Gastroesophageal sphincter (tissue), 4 donors: ENCODE measurements around the gene SLC9A8. TPM values are rescaled to one million over a fixed set of nuclear protein-coding genes. Genes with fewer than 3 reads are reported as not detected.

Source experiments
- ATAC-seq: fragments of 150-250 bp; one replicate; pipeline ENCODE4 v1.9.1; 2016; ENCODE audit warnings: mild to moderate bottlenecking, moderate library complexity
- H3K27ac ChIP-seq, 4 donors: fragments of 200-600 bp; sonication (generic) in 3 of 4; 1 replicate in 3 of 4; 2 replicates in 1 of 4; pipeline ENCODE4 v1.5.1; 2016 to 2019
- H3K27me3 ChIP-seq: fragments of 200-600 bp; sonication (generic); one replicate; pipeline ENCODE4 v1.5.1; 2019
- H3K36me3 ChIP-seq, 2 donors: fragments of 200-600 bp; sonication (generic); one replicate each; pipeline ENCODE4 v1.5.1; 2019; ENCODE audit warnings: control low read depth in 1 of 2
- H3K4me1 ChIP-seq, 3 donors: fragments of 200-600 bp; sonication (generic); 1 replicate in 2 of 3; 2 replicates in 1 of 3; pipeline ENCODE4 v1.5.1; 2016 to 2019; ENCODE audit warnings: control low read depth in 2 of 3
- H3K4me3 ChIP-seq, 2 donors: fragments of 200-600 bp; sonication (generic); one replicate each; pipeline ENCODE4 v1.5.1; 2019; ENCODE audit warnings: mild to moderate bottlenecking in 1 of 2, moderate library complexity in 1 of 2
- H3K9me3 ChIP-seq, 3 donors: fragments of 200-600 bp; sonication (generic); one replicate each; pipeline ENCODE4 v1.5.1; 2017 to 2019; ENCODE audit warnings: control low read depth in 2 of 3
- EP300 ChIP-seq: sonication (generic); formaldehyde crosslinking; IDR thresholded peaks from one replicate; pipeline ENCODE4 v1.6.1; 2017; ENCODE audit warnings: antibody characterized with exemption, mild to moderate bottlenecking
- POLR2A ChIP-seq, 2 donors: fragments of 450-650 bp; IDR thresholded peaks; one replicate each; pipeline ENCODE4 v1.6.1; 2017; ENCODE audit warnings: antibody characterized with exemption in 2 of 2, mild to moderate bottlenecking in 2 of 2, moderate library complexity in 1 of 2
- POLR2AphosphoS5 ChIP-seq: sonication (generic); formaldehyde crosslinking; IDR thresholded peaks from one replicate; pipeline ENCODE4 v1.6.1; 2017; ENCODE audit warnings: antibody characterized with exemption
- WGBS, 2 donors: methylation state at CpG; one replicate each; pipeline ENCODE4 v1.1.5; 2018; ENCODE audit warnings: low coverage in 1 of 2; 5-methylcytosine and 5-hydroxymethylcytosine counted together
- total RNA-seq, 4 donors: library from RNA; depleted of rRNA; stranded (reverse); fragments of >200 nt; gene quantifications; one replicate each; pipeline ENCODE4 v1.1.0, GENCODE V29; 2016
- TF ChIP-seq, protein P1 (sequence below), 4 experiments: fragments of 200-600 bp in 2 of 4; fragments of 450-650 bp in 2 of 4; sonication (generic) in 1 of 4; IDR thresholded peaks; one replicate each; pipeline ENCODE4 v1.5.1; 2017 to 2019; ENCODE audit warnings: antibody characterized with exemption in 4 of 4, mild to moderate bottlenecking in 2 of 4, moderate library complexity in 2 of 4

The SLC9A8 gene
- total RNA-seq, 4 donors from 2014 or later, result 4.7 to 9.3 (median 7.5) TPM

DNA sequence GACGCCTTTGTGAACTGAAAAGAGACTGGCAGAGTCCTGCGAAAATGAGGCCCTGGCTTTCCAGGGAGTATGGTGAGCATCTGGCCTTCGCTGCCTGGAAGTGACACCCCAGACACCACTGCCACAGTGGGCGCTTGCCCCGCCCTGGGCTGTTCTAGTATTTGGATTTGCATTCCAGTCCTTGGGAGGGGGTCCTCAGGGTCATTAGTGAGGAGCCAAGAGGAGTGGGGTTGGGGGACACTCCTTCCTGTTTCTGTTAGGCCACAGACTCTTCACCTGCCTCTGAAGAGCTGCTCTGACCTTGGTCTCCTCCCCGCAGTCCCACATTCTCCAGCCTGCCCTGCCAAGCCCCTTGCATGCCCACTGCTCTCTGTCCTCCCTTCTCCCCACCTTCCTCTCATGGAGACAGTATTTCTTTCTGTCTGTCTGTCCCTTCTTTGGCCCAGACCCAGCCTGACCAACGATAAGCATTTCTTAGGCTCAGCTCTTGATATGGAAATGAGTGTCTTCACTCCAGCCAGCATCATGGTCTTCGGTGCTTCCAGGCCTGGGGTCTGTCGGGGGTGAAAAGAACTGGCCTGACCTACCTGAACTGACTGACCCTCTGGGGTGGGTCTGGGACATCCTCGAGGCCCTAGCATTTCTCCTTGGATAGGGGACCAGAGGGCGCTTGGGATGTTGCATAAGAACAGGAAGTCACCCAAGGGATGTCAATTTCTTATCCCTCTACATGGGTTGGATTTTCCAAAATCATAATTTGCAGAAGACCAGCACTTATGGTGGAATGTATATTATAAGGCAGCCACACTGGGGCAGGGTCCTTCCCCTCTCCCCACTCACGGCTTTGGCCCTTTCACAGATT is 19.4 kb downstream of the SLC9A8 start:
- peak; percentile 62 for ATAC-seq
- no peaks in the 10 kb centered on the region for H3K27me3 ChIP-seq
- no peaks in the 10 kb centered on the region for H3K9me3 ChIP-seq
- peaks cover 0 to 11% (median 0%) of the 10 kb centered on the region in 3 donors for H3K4me1 ChIP-seq
- 82 to 90% methylated on average over 5 to 7 of the region's 12 CpGs for WGBS, 2 donors
- peak overlapping the region in 3 of 4 donors; percentile 10 to 63 (median 47) for H3K27ac ChIP-seq
- H3K36me3 ChIP-seq, result peaks cover 0 to 57% of the 10 kb centered on the region in 2 donors
- TF ChIP-seq EP300 (no peak), POLR2AphosphoS5 (no peak), POLR2A (IDR thresholded peaks at IDR 0.05) (no peak)
- TF ChIP-seq, protein P1, sequence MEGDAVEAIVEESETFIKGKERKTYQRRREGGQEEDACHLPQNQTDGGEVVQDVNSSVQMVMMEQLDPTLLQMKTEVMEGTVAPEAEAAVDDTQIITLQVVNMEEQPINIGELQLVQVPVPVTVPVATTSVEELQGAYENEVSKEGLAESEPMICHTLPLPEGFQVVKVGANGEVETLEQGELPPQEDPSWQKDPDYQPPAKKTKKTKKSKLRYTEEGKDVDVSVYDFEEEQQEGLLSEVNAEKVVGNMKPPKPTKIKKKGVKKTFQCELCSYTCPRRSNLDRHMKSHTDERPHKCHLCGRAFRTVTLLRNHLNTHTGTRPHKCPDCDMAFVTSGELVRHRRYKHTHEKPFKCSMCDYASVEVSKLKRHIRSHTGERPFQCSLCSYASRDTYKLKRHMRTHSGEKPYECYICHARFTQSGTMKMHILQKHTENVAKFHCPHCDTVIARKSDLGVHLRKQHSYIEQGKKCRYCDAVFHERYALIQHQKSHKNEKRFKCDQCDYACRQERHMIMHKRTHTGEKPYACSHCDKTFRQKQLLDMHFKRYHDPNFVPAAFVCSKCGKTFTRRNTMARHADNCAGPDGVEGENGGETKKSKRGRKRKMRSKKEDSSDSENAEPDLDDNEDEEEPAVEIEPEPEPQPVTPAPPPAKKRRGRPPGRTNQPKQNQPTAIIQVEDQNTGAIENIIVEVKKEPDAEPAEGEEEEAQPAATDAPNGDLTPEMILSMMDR (IDR thresholded peaks at IDR 0.05), result no peak
- H3K4me3 ChIP-seq, result no peak overlapping the region

DNA sequence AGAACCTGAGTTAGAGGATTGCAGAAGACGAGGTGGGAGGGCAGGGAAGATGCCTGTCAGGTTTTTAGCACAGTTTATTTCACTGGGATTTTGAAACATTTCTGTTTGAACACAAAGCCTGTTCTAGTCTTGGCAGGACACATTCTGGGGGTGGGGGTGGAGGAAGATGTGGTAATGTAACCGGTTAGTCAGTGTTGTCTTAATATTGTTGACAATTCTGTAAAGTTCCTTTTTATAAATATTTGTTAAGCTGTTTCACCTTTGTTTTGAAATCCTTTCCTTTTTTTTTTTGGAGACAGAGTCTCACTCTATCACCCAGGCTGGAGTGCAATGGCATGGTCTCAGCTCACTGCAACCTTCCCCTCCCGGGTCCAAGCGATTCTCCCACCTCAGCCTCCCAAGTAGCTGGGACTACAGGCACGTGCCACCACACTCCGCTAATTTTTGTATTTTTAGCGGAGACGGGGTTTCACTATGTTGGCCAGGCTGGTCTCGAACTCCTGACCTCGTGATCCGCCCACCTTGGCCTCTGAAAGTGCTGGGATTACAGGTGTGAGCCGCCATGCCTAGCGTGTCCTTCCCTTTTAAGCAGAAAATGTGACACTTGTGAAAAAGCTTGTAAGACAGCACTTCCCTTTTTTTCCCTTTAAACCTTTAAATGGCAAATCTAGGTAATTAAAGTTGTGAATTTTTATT is 20.2 kb downstream of the SLC9A8 start:
- peak; percentile 70 for ATAC-seq
- 81 to 93% methylated on average over 8 to 9 of the region's 13 CpGs for WGBS, 2 donors
- TF ChIP-seq POLR2A (IDR thresholded peaks at IDR 0.05) (no peak), POLR2AphosphoS5 (no peak), EP300 (no peak)
- TF ChIP-seq, protein P1 (IDR thresholded peaks at IDR 0.05), result no peak
- no peak overlapping the region for H3K4me3 ChIP-seq
- H3K9me3 ChIP-seq, result no peaks in the 10 kb centered on the region
- H3K4me1 ChIP-seq, result peaks cover 0 to 11% (median 0%) of the 10 kb centered on the region in 3 donors
- H3K27ac ChIP-seq, result peak overlapping the region in 3 of 4 donors; percentile 10 to 63 (median 47)
- H3K36me3 ChIP-seq, result peaks cover 0 to 50% of the 10 kb centered on the region in 2 donors
- H3K27me3 ChIP-seq, result no peaks in the 10 kb centered on the region

DNA sequence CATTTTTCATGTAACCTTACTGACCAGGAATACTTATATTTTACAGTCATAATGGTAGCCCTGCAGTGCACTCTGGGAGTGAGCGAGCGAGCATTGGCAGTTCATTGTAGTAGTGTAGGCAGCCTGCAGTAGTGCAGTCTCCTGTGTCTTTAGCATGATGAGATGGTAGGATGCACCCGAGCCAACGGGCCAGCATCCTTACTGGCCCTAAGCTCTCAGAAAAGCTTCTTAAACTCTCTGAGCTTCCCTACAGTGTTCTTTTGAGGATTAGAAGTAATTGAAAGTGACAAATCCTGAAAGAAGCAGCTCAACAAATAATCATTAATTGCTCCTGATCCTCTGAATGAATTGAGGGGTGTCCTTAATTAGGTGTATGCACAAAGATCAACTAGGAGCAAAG is 20.9 kb downstream of the SLC9A8 start:
- Histone ChIP-seq H3K36me3 (peaks cover 0 to 50% of the 10 kb centered on the region in 2 donors), H3K4me1 (peaks cover 0 to 11% (median 0%) of the 10 kb centered on the region in 3 donors), H3K9me3 (no peaks in the 10 kb centered on the region), H3K27me3 (no peaks in the 10 kb centered on the region), H3K4me3 (no peak overlapping the region), H3K27ac (no peak overlapping the region)
- TF ChIP-seq, protein P1 (IDR thresholded peaks at IDR 0.05), result no peak
- TF ChIP-seq POLR2AphosphoS5 (no peak), EP300 (no peak), POLR2A (IDR thresholded peaks at IDR 0.05) (no peak)
- no peak for ATAC-seq
- 86 to 91% methylated on average over 3 to 4 of the region's 4 CpGs for WGBS, 2 donors

DNA sequence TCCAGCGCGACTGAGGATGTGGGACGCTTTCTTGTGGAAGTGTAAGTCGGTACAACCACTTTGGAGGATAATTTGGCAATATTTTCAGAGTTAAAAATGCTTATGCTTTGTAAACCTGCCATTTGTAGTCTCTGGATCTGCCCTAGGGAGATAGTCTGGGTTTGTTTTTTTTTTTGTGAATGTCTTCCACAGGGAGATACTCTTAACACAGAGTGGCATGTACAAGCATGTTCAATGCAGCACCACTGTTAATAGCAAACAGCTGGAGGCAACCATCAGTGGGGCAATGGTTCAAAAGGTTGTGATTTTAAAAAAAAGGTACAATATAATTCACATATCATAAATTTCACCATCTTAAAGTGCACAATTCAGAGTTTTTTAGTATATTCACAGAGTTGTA is 22.4 kb downstream of the SLC9A8 start:
- 88 to 90% methylated on average over 4 of the region's 4 CpGs for WGBS, 2 donors
- H3K36me3 ChIP-seq, result peaks cover 0 to 43% of the 10 kb centered on the region in 2 donors
- no peak for ATAC-seq
- H3K4me3 ChIP-seq, result no peak overlapping the region
- H3K27ac ChIP-seq, result no peak overlapping the region
- H3K9me3 ChIP-seq, result no peaks in the 10 kb centered on the region
- H3K27me3 ChIP-seq, result no peaks in the 10 kb centered on the region
- peaks cover 0 to 11% (median 0%) of the 10 kb centered on the region in 3 donors for H3K4me1 ChIP-seq
- TF ChIP-seq, protein P1 (IDR thresholded peaks at IDR 0.05), result no peak
- TF ChIP-seq POLR2A (IDR thresholded peaks at IDR 0.05), result no peak
- TF ChIP-seq EP300, result no peak
